Erythroblast (primary cell): ENCODE measurements around the gene TMEM88.

ENCODE experiments used
- GATA1 ChIP-seq: IDR thresholded peaks from 2 replicates; pipeline ENCODE4 v1.6.1; 2011; ENCODE audit warnings: low read depth, mild to moderate bottlenecking, control low read depth, low read length, moderate library complexity
- POLR2A ChIP-seq: IDR thresholded peaks from 2 replicates; pipeline ENCODE4 v1.6.1; 2011; ENCODE audit warnings: mild to moderate bottlenecking, low read length

GRCh38 chr17:7841915-7842379, 12.9 kb upstream of the TMEM88 start:
- TF ChIP-seq POLR2A = peak; percentile 5
- no peak for TF ChIP-seq GATA1
